Caco-2 (cell line): ENCODE results near the gene ZNF605. TPM values are rescaled to one million over a fixed set of nuclear protein-coding genes. Genes with fewer than 3 reads are reported as not detected.
"Not testable (repeated sequence)": the region's sequence is repeated elsewhere in the genome, so short reads cannot be mapped to it uniquely, and the experiment has no call there.

Source experiments
- BruUV-seq: library from RNA; stranded (reverse); fragments of 400-500 nt; replicated peaks from 2 replicates; lab custom pipeline; 2021; lab: Mats Ljungman, UMichigan
- CTCF ChIA-PET: fragments of 300-600 bp; sonication (Branson Sonifier 250); formaldehyde crosslinking; loops from one replicate; lab custom pipeline; 2022; ENCODE audit warnings: antibody characterized with exemption; lab: Charles Lee
- POLR2A ChIA-PET: fragments of 300-600 bp; sonication (Branson Sonifier 250); formaldehyde crosslinking; loops from one replicate; lab custom pipeline; 2022; ENCODE audit warnings: antibody characterized with exemption; lab: Charles Lee
- DNase-seq, 2 experiments: peaks; one replicate each; pipeline versions ENCODE4 v3.0.0 to v3.0.0-alpha.2; 2020 to 2022
- H3K27me3 ChIP-seq: replicated peaks from 2 replicates; pipeline ENCODE4 v1.6.0; 2011; ENCODE audit warnings: low read length; ENCODE audit not compliant: control insufficient read depth, insufficient read depth
- H3K36me3 ChIP-seq: 2 replicates; pipeline ENCODE4 v1.5.1; 2011; ENCODE audit warnings: low read length; ENCODE audit not compliant: control insufficient read depth, insufficient read depth
- H3K4me1 ChIP-seq: fragments of 250-450 bp; sonication (Bioruptor Pico); 2 replicates; pipeline ENCODE4 v1.5.1; 2020; ENCODE audit warnings: mild to moderate bottlenecking
- H3K4me3 ChIP-seq: 2 replicates; pipeline ENCODE4 v1.5.1; 2011; ENCODE audit warnings: low read depth, mild to moderate bottlenecking, control low read depth, low read length
- H3K9me3 ChIP-seq: fragments of 250-450 bp; sonication (Bioruptor Pico); 2 replicates; pipeline ENCODE4 v1.5.1; 2020; ENCODE audit warnings: mild to moderate bottlenecking, moderate library complexity
- H3K27ac Mint-ChIP-seq: one replicate; pipeline ENCODE4 v1.8.0; 2022; ENCODE audit warnings: mixed read lengths; ENCODE audit not compliant: unreplicated experiment
- H3K27me3 Mint-ChIP-seq: one replicate; pipeline ENCODE4 v1.8.0; 2022; ENCODE audit warnings: mixed read lengths; ENCODE audit not compliant: insufficient read depth, unreplicated experiment
- H3K36me3 Mint-ChIP-seq: one replicate; pipeline ENCODE4 v1.8.0; 2022; ENCODE audit warnings: mild to moderate bottlenecking, mixed read lengths; ENCODE audit not compliant: insufficient read depth, unreplicated experiment
- H3K4me1 Mint-ChIP-seq: one replicate; pipeline ENCODE4 v1.8.0; 2022; ENCODE audit warnings: low read depth, mixed read lengths; ENCODE audit not compliant: unreplicated experiment
- H3K4me3 Mint-ChIP-seq: one replicate; pipeline ENCODE4 v1.8.0; 2022; ENCODE audit warnings: mild to moderate bottlenecking, moderate library complexity, mixed read lengths; ENCODE audit not compliant: unreplicated experiment
- H3K9me3 Mint-ChIP-seq: one replicate; pipeline ENCODE4 v1.8.0; 2022; ENCODE audit warnings: mixed read lengths; ENCODE audit not compliant: unreplicated experiment
- CTCF ChIP-seq, 2 experiments: fragments of 200-600 bp in 1 of 2; IDR thresholded peaks; 1 replicate in 1 of 2; 2 replicates in 1 of 2; pipeline versions ENCODE4 v1.5.1 to v1.8.0; 2011 to 2022; ENCODE audit warnings: antibody characterized with exemption in 1 of 2, control low read depth in 1 of 2, inconsistent platforms in 1 of 2, low read depth in 1 of 2, low read length in 1 of 2, mild to moderate bottlenecking in 1 of 2, moderate library complexity in 1 of 2; ENCODE audit not compliant: insufficient read depth in 1 of 2, severe bottlenecking in 1 of 2, unreplicated experiment in 1 of 2
- intact Hi-C: fragments of 100-400 bp; cut with micrococcal nuclease; formaldehyde crosslinking; loops from one replicate; pipeline ENCODE4 v1.10.0; 2022; ENCODE audit not compliant: unreplicated experiment
- total RNA-seq: library from RNA; stranded (reverse); gene quantifications from 2 replicates; pipeline ENCODE4 v1.2.3, GENCODE V29; 2022

ZNF605 gene
- total RNA-seq, 1 experiment from 2014 or later: 7.1 TPM

GRCh38 chr12:132886529-132887477, 69.3 kb downstream of the ZNF605 start:
- Mint-ChIP-seq H3K9me3 (peaks cover 17% of the 10 kb centered on the region), H3K4me1 (no peaks in the 10 kb centered on the region), H3K27ac (peak overlapping the region; percentile 99), H3K27me3 (no peaks in the 10 kb centered on the region), H3K36me3 (peaks cover 34% of the 10 kb centered on the region), H3K4me3 (peak overlapping the region; percentile 93)
- Histone ChIP-seq H3K4me3 (peak overlapping the region; percentile 63), H3K27me3 (no peaks in the 10 kb centered on the region), H3K36me3 (no peaks in the 10 kb centered on the region), H3K4me1 (no peaks in the 10 kb centered on the region; the same call in 1 of the 2 replicates), H3K9me3 (peaks cover 11% of the 10 kb centered on the region; the same call in 1 of the 2 replicates)
- TF ChIP-seq CTCF (IDR thresholded peaks at IDR 0.05; ENCODE audit: insufficient read depth in 1 of 2, low read depth in 1 of 2, low read length in 1 of 2, severe bottlenecking in 1 of 2, unreplicated experiment in 1 of 2): no peak
- BruUV-seq: no TSS peak
- DNase-seq: peak in 1 of 2 experiments; percentile 24
- POLR2A ChIA-PET: interaction anchor here (0.6 to 0.7 kb wide), 2 partner anchors 118 to 151 kb away, joined by 3 to 4 read pairs; no protein-coding TSS in a partner anchor
- intact Hi-C loops: loop anchor here (2.0 kb wide), 1 partner anchor 22 kb away; no protein-coding TSS in a partner anchor
- CTCF ChIA-PET: no interaction called here

GRCh38 chr12:132881818-132882217, 74.3 kb downstream of the ZNF605 start:
- Mint-ChIP-seq H3K36me3 (peaks cover 21% of the 10 kb centered on the region), H3K27ac (no peak overlapping the region), H3K9me3 (no peaks in the 10 kb centered on the region), H3K4me3 (no peak overlapping the region), H3K27me3 (no peaks in the 10 kb centered on the region), H3K4me1 (no peaks in the 10 kb centered on the region)
- CTCF ChIA-PET: no interaction called here
- Histone ChIP-seq H3K36me3 (no peaks in the 10 kb centered on the region), H3K9me3 (peaks cover 11% of the 10 kb centered on the region; the same call in 1 of the 2 replicates), H3K27me3 (no peaks in the 10 kb centered on the region), H3K4me3 (no peak overlapping the region), H3K4me1 (no peaks in the 10 kb centered on the region)
- POLR2A ChIA-PET: no interaction called here
- no peak for DNase-seq
- no TSS peak for BruUV-seq
- intact Hi-C loops: no loop called here
- TF ChIP-seq CTCF (IDR thresholded peaks at IDR 0.05; ENCODE audit: insufficient read depth in 1 of 2, low read depth in 1 of 2, low read length in 1 of 2, severe bottlenecking in 1 of 2, unreplicated experiment in 1 of 2): no peak

- DNase-seq, H3K9me3 Mint-ChIP-seq, CTCF ChIA-PET, H3K36me3 ChIP-seq, POLR2A ChIA-PET, H3K4me3 Mint-ChIP-seq, intact Hi-C loops, H3K4me3 ChIP-seq, H3K27me3 ChIP-seq, H3K27ac Mint-ChIP-seq, H3K4me1 ChIP-seq, H3K9me3 ChIP-seq, H3K27me3 Mint-ChIP-seq, BruUV-seq, H3K4me1 Mint-ChIP-seq: not testable (repeated sequence)
- H3K36me3 Mint-ChIP-seq: peaks cover 36% of the 10 kb centered on the region
These were observed 81.5 kb downstream of the ZNF605 start for GRCh38 chr12:132874620-132875019.
